IMR-90 (cell line): ENCODE results near the gene GPC5. TPM values are rescaled to one million over a fixed set of nuclear protein-coding genes. Genes with fewer than 3 reads are reported as not detected.

Experiments
- ATAC-seq: fragments of 200-7000 bp; cut with Tn5 transposase; 2 replicates; pipeline ENCODE4 v1.9.1; 2020; ENCODE audit warnings: low read depth, mild to moderate bottlenecking, moderate library complexity
- BruUV-seq: library from RNA; stranded (reverse); fragments of 400-500 nt; replicated peaks from 2 replicates; lab custom pipeline; 2021; lab: Mats Ljungman, UMichigan
- CTCF ChIA-PET: fragments of 300-600 bp; formaldehyde crosslinking; extraction: SDS; loops from one replicate; lab custom pipeline; 2021; ENCODE audit warnings: antibody characterized with exemption; lab: Yijun Ruan, JAX
- POLR2A ChIA-PET: fragments of 300-600 bp; sonication (Branson Sonifier 250); formaldehyde crosslinking; loops from one replicate; lab custom pipeline; 2022; ENCODE audit warnings: antibody characterized with exemption; ENCODE audit not compliant: unreplicated experiment; lab: Charles Lee
- DNase-seq: peaks from one replicate; pipeline ENCODE4 v3.0.0; 2013
- H2AFZ ChIP-seq: replicated peaks from 2 replicates; pipeline ENCODE3; 2013; ENCODE audit warnings: low read length, mild to moderate bottlenecking; ENCODE audit not compliant: poor library complexity
- H2AK5ac ChIP-seq: 2 replicates; pipeline ENCODE4 v1.6.1; 2013; ENCODE audit warnings: low read depth, low read length, inconsistent platforms
- H2AK9ac ChIP-seq: replicated peaks from 2 replicates; pipeline ENCODE3; 2013; ENCODE audit warnings: mild to moderate bottlenecking, low read depth, low read length, moderate library complexity; ENCODE audit not compliant: poor library complexity
- H2BK120ac ChIP-seq: 2 replicates; pipeline ENCODE4 v1.6.1; 2013; ENCODE audit warnings: low read depth, low read length, inconsistent platforms
- H2BK15ac ChIP-seq: 3 replicates; pipeline ENCODE4 v1.6.1; 2013; ENCODE audit warnings: low read depth, low read length, inconsistent platforms
- H2BK20ac ChIP-seq: 2 replicates; pipeline ENCODE4 v1.6.1; 2013; ENCODE audit warnings: low read depth, mild to moderate bottlenecking, inconsistent platforms, low read length, moderate library complexity
- H2BK5ac ChIP-seq: 2 replicates; pipeline ENCODE4 v1.6.1; 2013; ENCODE audit warnings: mild to moderate bottlenecking, low read depth, low read length, inconsistent platforms; ENCODE audit not compliant: poor library complexity, severe bottlenecking
- H3K14ac ChIP-seq: replicated peaks from 2 replicates; pipeline ENCODE4 v1.6.1; 2013; ENCODE audit warnings: low read depth, low read length, inconsistent platforms
- H3K18ac ChIP-seq: 2 replicates; pipeline ENCODE4 v1.6.1; 2013; ENCODE audit warnings: low read depth, low read length, control low read depth
- H3K23ac ChIP-seq: 2 replicates; pipeline ENCODE4 v1.6.1; 2013; ENCODE audit warnings: low read depth, low read length, inconsistent platforms
- H3K27ac ChIP-seq: 2 replicates; pipeline ENCODE4 v1.5.1; 2013; ENCODE audit warnings: mild to moderate bottlenecking, control low read depth, low read length; ENCODE audit not compliant: insufficient read depth
- H3K27me3 ChIP-seq: 2 replicates; pipeline ENCODE4 v1.6.1; 2013; ENCODE audit warnings: low read length; ENCODE audit not compliant: control insufficient read depth, insufficient read depth
- H3K36me3 ChIP-seq: 2 replicates; pipeline ENCODE4 v1.6.1; 2013; ENCODE audit warnings: low read length, mixed read lengths; ENCODE audit not compliant: control insufficient read depth, insufficient read depth
- H3K4ac ChIP-seq: 2 replicates; pipeline ENCODE4 v1.6.1; 2013; ENCODE audit warnings: low read depth, low read length, inconsistent platforms
- H3K4me1 ChIP-seq: 2 replicates; pipeline ENCODE4 v1.6.1; 2013; ENCODE audit warnings: low read length, mixed read lengths; ENCODE audit not compliant: control insufficient read depth, insufficient read depth
- H3K4me2 ChIP-seq: 2 replicates; pipeline ENCODE4 v1.6.1; 2013; ENCODE audit warnings: low read depth, mild to moderate bottlenecking, control low read depth, low read length, moderate library complexity
- H3K4me3 ChIP-seq: 2 replicates; pipeline ENCODE4 v1.5.1; 2013; ENCODE audit warnings: low read depth, mild to moderate bottlenecking, control low read depth, low read length, moderate library complexity; ENCODE audit not compliant: insufficient read depth
- H3K56ac ChIP-seq: 2 replicates; pipeline ENCODE4 v1.6.1; 2013; ENCODE audit warnings: low read length, inconsistent platforms; ENCODE audit not compliant: insufficient read depth; ENCODE audit errors: extremely low read depth
- H3K79me1 ChIP-seq, 2 experiments: 2 replicates each; pipeline ENCODE4 v1.6.1; 2013; ENCODE audit warnings: low read length in 2 of 2, inconsistent platforms in 1 of 2, low read depth in 1 of 2
- H3K9ac ChIP-seq: 2 replicates; pipeline ENCODE4 v1.6.1; 2013; ENCODE audit warnings: low read depth, low read length, control low read depth
- H3K9me1 ChIP-seq: 2 replicates; pipeline ENCODE4 v1.6.1; 2013; ENCODE audit warnings: low read length, inconsistent platforms; ENCODE audit not compliant: insufficient read depth
- H3K9me3 ChIP-seq: 2 replicates; pipeline ENCODE4 v1.6.1; 2013; ENCODE audit warnings: low read length; ENCODE audit not compliant: control insufficient read depth, insufficient read depth
- H4K20me1 ChIP-seq: 2 replicates; pipeline ENCODE4 v1.6.1; 2013; ENCODE audit warnings: low read length, inconsistent platforms; ENCODE audit not compliant: insufficient read depth
- H4K5ac ChIP-seq: 2 replicates; pipeline ENCODE4 v1.6.1; 2013; ENCODE audit warnings: mild to moderate bottlenecking, low read depth, low read length, control low read depth
- H4K8ac ChIP-seq, 2 experiments: 2 replicates each; pipeline ENCODE4 v1.6.1; 2013; ENCODE audit warnings: low read depth in 2 of 2, low read length in 2 of 2, control low read depth in 1 of 2, inconsistent platforms in 1 of 2
- H4K91ac ChIP-seq: 2 replicates; pipeline ENCODE4 v1.6.1; 2013; ENCODE audit warnings: low read depth, low read length, inconsistent platforms; ENCODE audit not compliant: insufficient read depth
- BHLHE40 ChIP-seq: fragments of 150-350 bp; IDR thresholded peaks from 2 replicates; pipeline ENCODE4 v1.6.1; 2016; ENCODE audit warnings: mild to moderate bottlenecking, low read depth, low read length
- CEBPB ChIP-seq: IDR thresholded peaks from 2 replicates; pipeline ENCODE4 v1.6.1; 2012; ENCODE audit warnings: low read depth, low read length, improper control_type of control experiment
- CHD1 ChIP-seq: IDR thresholded peaks from 2 replicates; pipeline ENCODE4 v1.6.1; 2012; ENCODE audit warnings: low read depth, low read length, improper control_type of control experiment
- FOS ChIP-seq: fragments of 150-350 bp; IDR thresholded peaks from 2 replicates; pipeline ENCODE4 v1.6.1; 2016; ENCODE audit warnings: low read depth, low read length
- MAFK ChIP-seq: IDR thresholded peaks from 2 replicates; pipeline ENCODE4 v1.6.1; 2012; ENCODE audit warnings: low read depth, low read length, improper control_type of control experiment
- MAZ ChIP-seq: IDR thresholded peaks from 2 replicates; pipeline ENCODE4 v1.6.1; 2012; ENCODE audit warnings: low read depth, mild to moderate bottlenecking, low read length, improper control_type of control experiment, moderate library complexity, borderline replicate concordance
- MXI1 ChIP-seq: IDR thresholded peaks from 2 replicates; pipeline ENCODE4 v1.6.1; 2012; ENCODE audit warnings: low read depth, mild to moderate bottlenecking, low read length, moderate library complexity, borderline replicate concordance
- NFE2L2 ChIP-seq: fragments of 150-350 bp; IDR thresholded peaks from 2 replicates; pipeline ENCODE4 v1.6.1; 2016; ENCODE audit warnings: low read depth, mild to moderate bottlenecking, low read length
- POLR2A ChIP-seq: IDR thresholded peaks from 2 replicates; pipeline ENCODE4 v1.6.1; 2012; ENCODE audit warnings: mild to moderate bottlenecking, low read depth, low read length
- RAD21 ChIP-seq: IDR thresholded peaks from 2 replicates; pipeline ENCODE4 v1.6.1; 2012; ENCODE audit warnings: low read length, improper control_type of control experiment
- RCOR1 ChIP-seq: IDR thresholded peaks from 2 replicates; pipeline ENCODE4 v1.6.1; 2012; ENCODE audit warnings: mild to moderate bottlenecking, low read length, improper control_type of control experiment; ENCODE audit not compliant: insufficient replicate concordance
- RFX5 ChIP-seq: IDR thresholded peaks from 2 replicates; pipeline ENCODE4 v1.8.0; 2012; ENCODE audit warnings: low read depth, mild to moderate bottlenecking, low read length, moderate library complexity
- SMC3 ChIP-seq: fragments of 150-350 bp; IDR thresholded peaks from 2 replicates; pipeline ENCODE4 v1.6.1; 2016; ENCODE audit warnings: low read depth, mild to moderate bottlenecking, antibody characterized with exemption, low read length, moderate library complexity
- dilution Hi-C: fragments of 300-500 bp; cut with HindIII; formaldehyde crosslinking; loops from one replicate; pipeline ENCODE4 v1.14.3; 2018; ENCODE audit warnings: low sequenced_read_pairs; ENCODE audit not compliant: unreplicated experiment
- in situ Hi-C: fragments of 300-500 bp; cut with MboI; formaldehyde crosslinking; loops from 3 replicates; pipeline ENCODE4 v1.14.3; 2019; ENCODE audit warnings: low sequenced_read_pairs, inconsistent platforms, mixed read lengths
- intact Hi-C: fragments of 100-400 bp; cut with micrococcal nuclease; formaldehyde crosslinking; loops from 2 replicates; pipeline ENCODE4 v1.10.0; 2022
- polyA plus RNA-seq, 3 experiments: library from polyadenylated mRNA; depleted of rRNA; stranded (reverse); fragments of >200 nt; gene quantifications; 2 replicates each; pipeline ENCODE4 v1.2.3, GENCODE V29; 2012; ENCODE audit warnings: low replicate concordance in 1 of 3
- total RNA-seq: library from RNA; depleted of rRNA; stranded (reverse); fragments of >200 nt; gene quantifications from 2 replicates; pipeline ENCODE4 v1.2.3, GENCODE V29; 2012
- TF ChIP-seq, protein P1 (sequence below): fragments of 150-350 bp; IDR thresholded peaks from 2 replicates; pipeline ENCODE4 v1.6.1; 2016; ENCODE audit warnings: low read depth, mild to moderate bottlenecking, low read length, moderate library complexity, borderline replicate concordance
- TF ChIP-seq, protein P2 (sequence below): conservative IDR thresholded peaks from 2 replicates; pipeline ENCODE4 v1.5.1; 2012; ENCODE audit warnings: mild to moderate bottlenecking, low read depth, low read length, improper control_type of control experiment
- TF ChIP-seq, protein P3 (sequence below): fragments of 150-350 bp; IDR thresholded peaks from 2 replicates; pipeline ENCODE4 v1.6.1; 2017; ENCODE audit warnings: mild to moderate bottlenecking, antibody characterized with exemption, low read length, low read depth

Gene GPC5
- total and polyA plus RNA-seq, 2 of the 4 experiments (the other 2 are of a cell fraction): 0.94 to 1.8 TPM

DNA sequence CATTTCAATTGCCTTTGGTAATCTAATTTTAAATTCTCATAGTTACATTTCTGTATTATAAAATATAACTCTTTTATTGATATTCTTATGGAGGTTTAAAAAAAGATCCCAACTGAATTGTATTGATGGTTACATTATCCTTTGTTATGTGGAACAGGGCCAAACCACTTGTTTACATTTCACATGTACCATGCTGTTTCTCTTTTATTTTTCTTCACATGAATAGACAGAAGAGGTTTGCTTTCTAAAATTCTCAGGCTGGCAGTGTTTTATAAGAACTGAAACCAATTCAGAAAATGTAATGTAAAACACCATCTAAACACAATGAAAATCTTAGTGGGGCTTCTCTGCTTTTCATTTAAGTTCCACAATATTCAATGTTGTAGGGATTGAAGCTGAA is 122.5 kb downstream of the GPC5 start:
- H4K5ac ChIP-seq: no peak overlapping the region
- H3K79me1 ChIP-seq: no peaks in the 10 kb centered on the region
- dilution Hi-C loops: no loop called here
- H3K36me3 ChIP-seq: no peaks in the 10 kb centered on the region
- no peak overlapping the region for H3K4me2 ChIP-seq
- H3K9ac ChIP-seq: no peak overlapping the region
- no peak overlapping the region for H3K18ac ChIP-seq
- H2BK20ac ChIP-seq: no peak overlapping the region
- no peak overlapping the region for H3K56ac ChIP-seq
- no peak overlapping the region for H4K8ac ChIP-seq
- no peak overlapping the region for H2AFZ ChIP-seq
- intact Hi-C loops: no loop called here
- no peaks in the 10 kb centered on the region; the same call in none of the 2 replicates for H3K9me3 ChIP-seq
- H3K4ac ChIP-seq: no peak overlapping the region
- H2BK120ac ChIP-seq: no peak overlapping the region
- H2AK5ac ChIP-seq: no peak overlapping the region
- no peak overlapping the region for H3K23ac ChIP-seq
- H2AK9ac ChIP-seq: no peak overlapping the region
- no peak for TF ChIP-seq RAD21
- no peak for TF ChIP-seq RFX5
- no peak for TF ChIP-seq FOS
- TF ChIP-seq MXI1: no peak
- TF ChIP-seq, protein P1, sequence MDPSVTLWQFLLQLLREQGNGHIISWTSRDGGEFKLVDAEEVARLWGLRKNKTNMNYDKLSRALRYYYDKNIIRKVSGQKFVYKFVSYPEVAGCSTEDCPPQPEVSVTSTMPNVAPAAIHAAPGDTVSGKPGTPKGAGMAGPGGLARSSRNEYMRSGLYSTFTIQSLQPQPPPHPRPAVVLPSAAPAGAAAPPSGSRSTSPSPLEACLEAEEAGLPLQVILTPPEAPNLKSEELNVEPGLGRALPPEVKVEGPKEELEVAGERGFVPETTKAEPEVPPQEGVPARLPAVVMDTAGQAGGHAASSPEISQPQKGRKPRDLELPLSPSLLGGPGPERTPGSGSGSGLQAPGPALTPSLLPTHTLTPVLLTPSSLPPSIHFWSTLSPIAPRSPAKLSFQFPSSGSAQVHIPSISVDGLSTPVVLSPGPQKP: no peak
- TF ChIP-seq, protein P2, sequence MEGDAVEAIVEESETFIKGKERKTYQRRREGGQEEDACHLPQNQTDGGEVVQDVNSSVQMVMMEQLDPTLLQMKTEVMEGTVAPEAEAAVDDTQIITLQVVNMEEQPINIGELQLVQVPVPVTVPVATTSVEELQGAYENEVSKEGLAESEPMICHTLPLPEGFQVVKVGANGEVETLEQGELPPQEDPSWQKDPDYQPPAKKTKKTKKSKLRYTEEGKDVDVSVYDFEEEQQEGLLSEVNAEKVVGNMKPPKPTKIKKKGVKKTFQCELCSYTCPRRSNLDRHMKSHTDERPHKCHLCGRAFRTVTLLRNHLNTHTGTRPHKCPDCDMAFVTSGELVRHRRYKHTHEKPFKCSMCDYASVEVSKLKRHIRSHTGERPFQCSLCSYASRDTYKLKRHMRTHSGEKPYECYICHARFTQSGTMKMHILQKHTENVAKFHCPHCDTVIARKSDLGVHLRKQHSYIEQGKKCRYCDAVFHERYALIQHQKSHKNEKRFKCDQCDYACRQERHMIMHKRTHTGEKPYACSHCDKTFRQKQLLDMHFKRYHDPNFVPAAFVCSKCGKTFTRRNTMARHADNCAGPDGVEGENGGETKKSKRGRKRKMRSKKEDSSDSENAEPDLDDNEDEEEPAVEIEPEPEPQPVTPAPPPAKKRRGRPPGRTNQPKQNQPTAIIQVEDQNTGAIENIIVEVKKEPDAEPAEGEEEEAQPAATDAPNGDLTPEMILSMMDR: no peak
- TF ChIP-seq SMC3: no peak
- no peak for TF ChIP-seq MAZ
- no peak for TF ChIP-seq RCOR1
- TF ChIP-seq NFE2L2: no peak
- TF ChIP-seq, protein P3, sequence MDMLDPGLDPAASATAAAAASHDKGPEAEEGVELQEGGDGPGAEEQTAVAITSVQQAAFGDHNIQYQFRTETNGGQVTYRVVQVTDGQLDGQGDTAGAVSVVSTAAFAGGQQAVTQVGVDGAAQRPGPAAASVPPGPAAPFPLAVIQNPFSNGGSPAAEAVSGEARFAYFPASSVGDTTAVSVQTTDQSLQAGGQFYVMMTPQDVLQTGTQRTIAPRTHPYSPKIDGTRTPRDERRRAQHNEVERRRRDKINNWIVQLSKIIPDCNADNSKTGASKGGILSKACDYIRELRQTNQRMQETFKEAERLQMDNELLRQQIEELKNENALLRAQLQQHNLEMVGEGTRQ: no peak
- no peak for TF ChIP-seq MAFK
- no peak for TF ChIP-seq POLR2A
- no peak for TF ChIP-seq CHD1
- TF ChIP-seq BHLHE40: no peak
- no peak for TF ChIP-seq CEBPB
- in situ Hi-C loops: no loop called here
- no peak overlapping the region for H2BK15ac ChIP-seq
- no peaks in the 10 kb centered on the region for H3K27me3 ChIP-seq
- CTCF ChIA-PET: no interaction called here
- DNase-seq: no peak
- H3K9me1 ChIP-seq: no peaks in the 10 kb centered on the region
- H2BK5ac ChIP-seq: no peak overlapping the region
- no peaks in the 10 kb centered on the region for H3K4me1 ChIP-seq
- no peak for ATAC-seq
- H3K4me3 ChIP-seq: no peak overlapping the region
- POLR2A ChIA-PET: no interaction called here
- no peak overlapping the region for H3K27ac ChIP-seq
- H3K14ac ChIP-seq: no peak overlapping the region
- BruUV-seq: no TSS peak
- no peaks in the 10 kb centered on the region for H4K20me1 ChIP-seq
- no peak overlapping the region for H4K91ac ChIP-seq
